HEK293T (cell line): Measurements from ENCODE around the gene WT1.

ENCODE experiments used
- CTCF ChIA-PET: fragments of 350-600 bp; formaldehyde crosslinking; extraction: SDS; loops from one replicate; lab custom pipeline; 2021; ENCODE audit warnings: antibody characterized with exemption, inconsistent platforms; lab: Yijun Ruan, JAX
- POLR2A ChIA-PET: fragments of 350-600 bp; formaldehyde crosslinking; extraction: SDS; loops from one replicate; lab custom pipeline; 2020; ENCODE audit warnings: antibody characterized with exemption, inconsistent platforms; lab: Yijun Ruan, JAX
- DNase-seq: peaks from one replicate; pipeline ENCODE4 v3.0.0; 2012; ENCODE audit warnings: mixed read lengths; ENCODE audit errors: extremely low spot score
- ARNT ChIP-seq: fragments of 450-650 bp; IDR thresholded peaks from 2 replicates; pipeline ENCODE4 v1.6.1; 2017; ENCODE audit warnings: mild to moderate bottlenecking
- BHLHE40 ChIP-seq: fragments of 450-650 bp; IDR thresholded peaks from 2 replicates; pipeline ENCODE4 v1.6.1; 2016; ENCODE audit warnings: mild to moderate bottlenecking, moderate library complexity, borderline replicate concordance
- CTBP1 ChIP-seq: fragments of 450-650 bp; IDR thresholded peaks from 2 replicates; pipeline ENCODE4 v1.6.1; 2016; ENCODE audit warnings: borderline replicate concordance
- ELF4 ChIP-seq: fragments of 450-650 bp; IDR thresholded peaks from 2 replicates; pipeline ENCODE4 v1.6.1; 2017; ENCODE audit warnings: antibody characterized with exemption
- FOXA1 ChIP-seq: fragments of 450-650 bp; IDR thresholded peaks from 2 replicates; pipeline ENCODE4 v1.6.1; 2016; ENCODE audit warnings: mild to moderate bottlenecking
- FOXK2 ChIP-seq: fragments of 450-650 bp; IDR thresholded peaks from 2 replicates; pipeline ENCODE4 v1.6.1; 2016; ENCODE audit warnings: mild to moderate bottlenecking
- FOXM1 ChIP-seq: fragments of 450-650 bp; IDR thresholded peaks from 2 replicates; pipeline ENCODE4 v1.6.1; 2017; ENCODE audit warnings: mild to moderate bottlenecking, borderline replicate concordance
- HDGF ChIP-seq: fragments of 450-650 bp; IDR thresholded peaks from 2 replicates; pipeline ENCODE4 v1.6.1; 2017; ENCODE audit warnings: antibody characterized with exemption, borderline replicate concordance
- L3MBTL2 ChIP-seq: fragments of 450-650 bp; conservative IDR thresholded peaks from 2 replicates; pipeline ENCODE4 v1.6.1; 2016; ENCODE audit warnings: mild to moderate bottlenecking
- LEF1 ChIP-seq: fragments of 450-650 bp; IDR thresholded peaks from 2 replicates; pipeline ENCODE4 v1.6.1; 2017; ENCODE audit warnings: mild to moderate bottlenecking, borderline replicate concordance
- NFRKB ChIP-seq: fragments of 450-650 bp; IDR thresholded peaks from 2 replicates; pipeline ENCODE4 v1.6.1; 2016; ENCODE audit warnings: mild to moderate bottlenecking, moderate library complexity
- PKNOX1 ChIP-seq: fragments of 450-650 bp; IDR thresholded peaks from 2 replicates; pipeline ENCODE4 v1.6.1; 2016
- SP1 ChIP-seq: fragments of 450-650 bp; IDR thresholded peaks from 2 replicates; pipeline ENCODE4 v1.6.1; 2017
- SUZ12 ChIP-seq: fragments of 450-650 bp; IDR thresholded peaks from 2 replicates; pipeline ENCODE4 v1.6.1; 2016; ENCODE audit warnings: mild to moderate bottlenecking
- TARDBP ChIP-seq: fragments of 450-650 bp; IDR thresholded peaks from 2 replicates; pipeline ENCODE4 v1.6.1; 2016
- ZNF384 ChIP-seq: fragments of 450-650 bp; IDR thresholded peaks from 2 replicates; pipeline ENCODE4 v1.6.1; 2016

The WT1 gene

GRCh38 chr11:32388871-32389770, 46.2 kb downstream of the WT1 start:
- ChIA-PET POLR2A (no interaction called here), CTCF (interaction anchor here (1.0 kb wide), 1 partner anchor 85 kb away, joined by 3 read pairs; no protein-coding TSS in a partner anchor)
- DNase-seq, result no peak
- TF ChIP-seq ARNT (no peak), HDGF (no peak), SP1 (no peak), PKNOX1 (no peak), NFRKB (no peak), TARDBP (no peak), FOXA1 (no peak), BHLHE40 (no peak)

GRCh38 chr11:32388365-32388764, 47.0 kb downstream of the WT1 start:
- ChIA-PET POLR2A (no interaction called here), CTCF (interaction anchor here (1.0 kb wide), 1 partner anchor 86 kb away, joined by 3 read pairs; no protein-coding TSS in a partner anchor)
- TF ChIP-seq LEF1 (no peak), ELF4 (no peak), NFRKB (no peak), CTBP1 (no peak), FOXK2 (no peak), FOXA1 (no peak), L3MBTL2 (no peak), HDGF (no peak), SUZ12 (no peak), PKNOX1 (no peak), BHLHE40 (no peak), ZNF384 (no peak), SP1 (no peak), TARDBP (no peak), FOXM1 (no peak), ARNT (no peak)
- no peak for DNase-seq

GRCh38 chr11:32387411-32387810, 47.9 kb downstream of the WT1 start:
- ChIA-PET CTCF (interaction anchor here (0.6 to 1.3 kb wide), 6 partner anchors 13 to 1312 kb away, joined by 3 to 6 read pairs (median 3); no protein-coding TSS in a partner anchor), POLR2A (no interaction called here)

DNA sequence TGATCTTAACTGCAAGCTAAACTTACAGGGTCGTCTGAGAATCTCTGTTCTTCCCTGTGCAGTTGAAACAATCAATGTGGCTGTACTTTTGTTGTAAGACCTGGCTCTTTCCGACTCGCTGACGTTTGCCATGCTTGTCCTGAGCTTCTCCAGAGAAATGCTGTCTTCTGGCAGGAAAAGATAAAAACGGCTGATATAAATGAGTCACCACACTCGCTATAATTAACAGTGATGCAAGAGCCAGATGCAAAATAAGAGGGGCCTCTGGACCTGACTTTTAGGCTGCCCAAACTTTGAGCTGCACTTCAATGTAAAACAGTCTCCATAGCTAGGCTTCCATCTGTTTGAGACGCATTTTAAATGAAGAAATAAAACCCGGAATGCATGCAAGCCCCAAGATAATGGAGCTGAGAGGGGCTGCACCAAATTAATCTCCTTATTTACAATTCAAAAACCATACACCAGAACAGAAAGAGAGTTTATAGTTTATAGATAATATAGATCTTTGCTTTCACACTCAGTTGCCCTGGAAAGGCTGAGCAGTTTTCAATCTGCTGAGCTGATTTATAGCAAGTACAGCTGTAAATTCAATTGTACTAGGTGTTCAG, 48.5 kb downstream of the WT1 start:
- ChIA-PET CTCF (interaction anchor here (0.6 to 1.7 kb wide), 11 partner anchors 11 to 1313 kb away, joined by 3 to 6 read pairs (median 4); no protein-coding TSS in a partner anchor), POLR2A (no interaction called here)
- no peak for DNase-seq
- TF ChIP-seq PKNOX1 (no peak), SP1 (no peak), FOXA1 (no peak), ZNF384 (no peak), HDGF (no peak)

More at GRCh38 chr11:32387411-32387810, 47.9 kb downstream of the WT1 start:
- TF ChIP-seq ARNT (no peak), NFRKB (no peak), ZNF384 (no peak), HDGF (no peak), ELF4 (no peak), TARDBP (no peak), LEF1 (no peak), FOXM1 (no peak), BHLHE40 (no peak), CTBP1 (no peak), SP1 (no peak)
- DNase-seq, result no peak

- CTCF ChIA-PET, result interaction anchor here (0.8 to 1.7 kb wide), 8 partner anchors 10 to 201 kb away, joined by 3 to 4 read pairs (median 4); no protein-coding TSS in a partner anchor
- TF ChIP-seq BHLHE40 (no peak), FOXA1 (no peak), SP1 (no peak), ELF4 (no peak), ZNF384 (no peak), FOXK2 (no peak), LEF1 (no peak), ARNT (no peak), NFRKB (no peak), HDGF (no peak), CTBP1 (no peak), PKNOX1 (no peak), TARDBP (no peak), L3MBTL2 (no peak)
- DNase-seq, result peak; percentile 57
- POLR2A ChIA-PET, result no interaction called here
Measured at GRCh38 chr11:32385998-32386397, 49.3 kb downstream of the WT1 start.
